HG02798 (cell line): Measurements from ENCODE around the gene CCT4.

ENCODE experiments used
- ATAC-seq: cut with Tn5 transposase; IDR thresholded peaks from one replicate; pipeline ENCODE4 v1.9.1; 2021; ENCODE audit warnings: mild to moderate bottlenecking; ENCODE audit not compliant: unreplicated experiment, poor library complexity

Gene CCT4

DNA sequence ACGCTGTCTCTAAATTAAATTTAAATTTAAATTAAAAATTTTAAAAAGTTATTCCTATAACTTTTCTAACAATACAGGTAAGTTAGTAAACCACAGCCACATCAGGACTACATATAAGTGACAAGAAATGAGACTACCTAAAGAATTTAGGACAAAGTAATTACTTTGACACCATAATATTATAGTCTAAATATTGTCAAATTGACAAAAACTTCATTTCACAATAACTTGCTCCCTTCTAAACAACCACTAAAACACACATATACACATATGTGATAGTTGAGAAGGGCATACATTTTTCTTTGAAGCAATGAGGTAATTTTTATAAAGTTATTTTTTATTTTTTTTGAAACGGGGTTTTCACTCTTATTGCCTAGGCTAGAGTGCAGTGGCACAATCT, 66.2 kb downstream of the CCT4 start:
- no peak for ATAC-seq
